SU-DHL-6 (cell line): ENCODE measurements around the gene ESPN.

Experiments
- CTCF ChIP-seq: fragments of 200-600 bp; sonication (generic); IDR thresholded peaks from one replicate; pipeline ENCODE4 v1.5.1; 2017; ENCODE audit warnings: antibody characterized with exemption, mild to moderate bottlenecking, low read length, moderate library complexity; ENCODE audit not compliant: insufficient read depth, poor library complexity, severe bottlenecking
- EZH2phosphoT487 ChIP-seq: fragments of 200-600 bp; sonication (generic), shearing (Covaris generic); conservative IDR thresholded peaks from 2 replicates; pipeline ENCODE4 v1.6.1; 2018; ENCODE audit warnings: mild to moderate bottlenecking, antibody characterized with exemption, low read length, moderate library complexity, mixed read lengths

- TF ChIP-seq CTCF (no peak), EZH2phosphoT487 (no peak)
Measured at GRCh38 chr1:6468729-6469461, 44.3 kb downstream of the ESPN start.
